ENCODE data around the gene LOX. TPM values are rescaled to one million over a fixed set of nuclear protein-coding genes. Genes with fewer than 3 reads are reported as not detected.
"Not testable (repeated sequence)": the region's sequence is repeated elsewhere in the genome, so short reads cannot be mapped to it uniquely, and the experiment has no call there.

Gene LOX
- total and polyA plus RNA-seq, 2 donors (not counting 1 experiment from before 2014, with no cell fraction given), result 81.9 to 336 TPM

- Histone ChIP-seq H3K27me3 (ENCODE audit: control insufficient read depth, insufficient read depth, low read length) (no peaks in the 10 kb centered on the region), H3K79me2 (ENCODE audit: control insufficient read depth, insufficient read depth, low read length) (no peaks in the 10 kb centered on the region), H3K36me3 (ENCODE audit: control insufficient read depth, insufficient read depth, low read length) (no peaks in the 10 kb centered on the region), H3K4me3 (replicated peaks in 1 of 4; ENCODE audit: control extremely low read depth in 1 of 4, insufficient read depth in 1 of 4, low read depth in 3 of 4, low read length in 4 of 4) (no peak overlapping the region), H2AFZ (ENCODE audit: low read length) (no peak overlapping the region), H4K20me1 (ENCODE audit: control insufficient read depth, extremely low read depth, insufficient read depth, low read length) (no peaks in the 10 kb centered on the region), H3K27ac (ENCODE audit: insufficient read depth, low read length) (no peak overlapping the region), H3K9me3 (ENCODE audit: control insufficient read depth, insufficient read depth, low read depth, low read length) (no peaks in the 10 kb centered on the region), H3K4me2 (ENCODE audit: extremely low read depth, insufficient read depth, low read length) (no peak overlapping the region), H3K9ac (ENCODE audit: insufficient read depth, low read length) (no peak overlapping the region), H3K4me1 (ENCODE audit: control insufficient read depth, extremely low read depth, insufficient read depth, low read length) (peaks cover 29% of the 10 kb centered on the region)
- no peak for DNase-seq (ENCODE audit: low read depth in 2 of 2)
- TF ChIP-seq CTCF (conservative IDR thresholded peaks at IDR 0.05 in 1 of 2, IDR thresholded peaks at IDR 0.05 in 1 of 2; ENCODE audit: low read depth in 1 of 2, low read length in 2 of 2), result no peak
- no peak for TF ChIP-seq EZH2 (IDR thresholded peaks at IDR 0.05; ENCODE audit: low read length, missing control alignments)
Observed at GRCh38 chr5:122095158-122095557, 17.1 kb upstream of the LOX start.

- Histone ChIP-seq H3K27ac (ENCODE audit: insufficient read depth, low read length) (peak overlapping the region; percentile 23), H3K4me2 (ENCODE audit: extremely low read depth, insufficient read depth, low read length) (peak overlapping the region; percentile 50), H3K4me1 (ENCODE audit: control insufficient read depth, extremely low read depth, insufficient read depth, low read length) (peaks cover 26% of the 10 kb centered on the region)
- not testable (repeated sequence) for H4K20me1 ChIP-seq (ENCODE audit: control insufficient read depth, extremely low read depth, insufficient read depth, low read length); H3K9me3 ChIP-seq (ENCODE audit: control insufficient read depth, insufficient read depth, low read depth, low read length); H3K79me2 ChIP-seq (ENCODE audit: control insufficient read depth, insufficient read depth, low read length); H2AFZ ChIP-seq (ENCODE audit: low read length); H3K9ac ChIP-seq (ENCODE audit: insufficient read depth, low read length); DNase-seq (ENCODE audit: low read depth in 2 of 2); H3K36me3 ChIP-seq (ENCODE audit: control insufficient read depth, insufficient read depth, low read length); H3K27me3 ChIP-seq (ENCODE audit: control insufficient read depth, insufficient read depth, low read length); H3K4me3 ChIP-seq (replicated peaks in 1 of 4; ENCODE audit: control extremely low read depth in 1 of 4, insufficient read depth in 1 of 4, low read depth in 3 of 4, low read length in 4 of 4)
Observed at GRCh38 chr5:122094251-122094650, 16.2 kb upstream of the LOX start.

GRCh38 chr5:122093415-122094180 lies 15.5 kb upstream of the LOX start:
- H3K4me3 ChIP-seq (replicated peaks in 1 of 4; ENCODE audit: control extremely low read depth in 1 of 4, insufficient read depth in 1 of 4, low read depth in 3 of 4, low read length in 4 of 4), result peak overlapping the region in 1 of 4 experiments; percentile 34
- no peaks in the 10 kb centered on the region for H3K27me3 ChIP-seq (ENCODE audit: control insufficient read depth, insufficient read depth, low read length)
- H3K4me2 ChIP-seq (ENCODE audit: extremely low read depth, insufficient read depth, low read length), result peak overlapping the region; percentile 50
- no peaks in the 10 kb centered on the region for H3K79me2 ChIP-seq (ENCODE audit: control insufficient read depth, insufficient read depth, low read length)
- H4K20me1 ChIP-seq (ENCODE audit: control insufficient read depth, extremely low read depth, insufficient read depth, low read length), result no peaks in the 10 kb centered on the region
- TF ChIP-seq CTCF (conservative IDR thresholded peaks at IDR 0.05 in 1 of 2, IDR thresholded peaks at IDR 0.05 in 1 of 2; ENCODE audit: low read depth in 1 of 2, low read length in 2 of 2) (no peak), EZH2 (IDR thresholded peaks at IDR 0.05; ENCODE audit: low read length, missing control alignments) (no peak)
- H3K4me1 ChIP-seq (ENCODE audit: control insufficient read depth, extremely low read depth, insufficient read depth, low read length), result peaks cover 23% of the 10 kb centered on the region
- H3K36me3 ChIP-seq (ENCODE audit: control insufficient read depth, insufficient read depth, low read length), result no peaks in the 10 kb centered on the region
- H3K27ac ChIP-seq (ENCODE audit: insufficient read depth, low read length), result peak overlapping the region; percentile 23
- H3K9me3 ChIP-seq (ENCODE audit: control insufficient read depth, insufficient read depth, low read depth, low read length), result no peaks in the 10 kb centered on the region
- H3K9ac ChIP-seq (ENCODE audit: insufficient read depth, low read length), result no peak overlapping the region
- peak; percentile 70 to 92 for DNase-seq (ENCODE audit: low read depth in 2 of 2)
- no peak overlapping the region for H2AFZ ChIP-seq (ENCODE audit: low read length)

Measured in fibroblast of lung (primary cell).